Measurements from ENCODE around the gene NT5E.
A peak's percentile ranks its signal among the peaks of the same experiment; 100 is the strongest.

NT5E gene

DNA sequence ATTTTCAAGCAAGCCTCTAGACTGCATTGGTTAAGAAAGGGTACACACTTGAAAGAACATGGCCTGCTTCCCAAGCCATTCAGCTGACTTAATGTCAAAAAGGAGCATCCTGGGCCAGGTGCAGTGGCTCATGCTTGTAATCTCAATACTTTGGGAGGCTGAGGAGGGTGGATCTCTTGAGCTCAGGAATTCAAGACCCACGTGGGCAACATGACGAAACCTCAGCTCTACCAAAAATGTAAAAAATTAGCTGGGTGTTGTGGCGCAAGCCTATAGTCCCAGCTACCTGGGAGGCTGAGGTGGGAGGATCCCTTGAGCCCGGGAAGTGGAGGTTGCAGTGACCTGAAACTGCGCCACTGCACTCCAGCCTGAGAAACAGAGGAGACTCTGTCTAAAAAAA, 26.9 kb upstream of the NT5E start:
- DNase-seq = no peak

DNA sequence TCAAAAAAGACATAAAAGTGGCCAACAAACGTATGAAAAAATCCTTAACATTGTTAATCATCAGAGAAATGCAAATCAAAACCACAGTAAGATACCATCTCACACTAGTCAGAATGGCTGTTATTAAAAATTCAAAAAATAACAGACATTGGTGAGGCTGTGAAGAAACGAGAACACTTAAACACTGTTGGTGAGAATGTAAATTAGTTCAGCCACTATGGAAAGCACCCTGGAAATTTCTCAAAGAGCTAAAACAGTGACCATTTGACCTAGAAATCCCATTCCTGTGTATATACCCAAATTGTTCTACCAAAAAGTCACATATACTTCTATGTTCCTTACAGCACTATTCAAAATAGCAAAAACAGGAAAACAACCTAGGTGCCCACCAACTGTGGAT, 24.9 kb upstream of the NT5E start:
- DNase-seq = no peak

DNA sequence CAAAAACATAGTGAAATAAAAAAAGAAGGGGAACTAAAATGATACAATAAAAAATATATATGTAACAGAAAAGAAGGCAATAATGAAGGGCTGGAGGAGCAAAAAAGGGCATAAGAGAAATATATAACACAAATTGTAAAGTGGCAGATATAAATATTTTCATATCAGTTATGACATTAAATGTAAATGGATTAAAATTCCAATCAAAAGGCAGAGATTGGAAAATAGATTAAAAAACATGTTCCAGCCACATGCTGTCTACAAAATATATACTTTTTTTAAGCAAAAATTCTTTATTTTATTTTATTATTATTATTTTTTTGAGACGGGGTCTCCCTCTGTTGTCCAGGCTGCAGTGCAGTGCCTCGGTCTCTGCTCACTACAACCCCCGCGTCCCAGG, 23.9 kb upstream of the NT5E start:
- DNase-seq = no peak

GRCh38 chr6:85428486-85428885, 21.4 kb upstream of the NT5E start:
- no peak for DNase-seq

GRCh38 chr6:85429346-85429745, 20.5 kb upstream of the NT5E start:
- no peak for DNase-seq

- DNase-seq = no peak
Observed at GRCh38 chr6:85431271-85431670, 18.6 kb upstream of the NT5E start.

- no peak for DNase-seq
Observed at GRCh38 chr6:85432554-85432953, 17.3 kb upstream of the NT5E start.

DNA sequence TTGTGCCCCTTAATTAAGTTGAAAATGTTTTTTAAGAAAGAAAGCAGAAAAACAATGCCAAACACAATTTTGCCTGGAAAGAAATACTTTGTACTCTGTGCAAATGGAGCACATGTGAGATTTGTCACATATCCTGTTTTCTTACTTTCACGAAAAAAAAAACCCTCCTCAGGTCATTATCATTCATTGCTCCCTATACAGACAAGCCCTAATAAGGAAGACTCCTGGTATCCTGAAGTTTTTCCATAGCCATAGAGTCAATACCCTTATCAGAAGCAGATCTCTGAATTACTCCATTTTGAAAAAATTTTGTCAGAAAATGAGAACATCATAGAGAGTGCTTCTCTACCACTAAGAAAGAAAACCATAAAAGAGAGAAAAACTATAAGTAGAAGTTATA, 14.0 kb upstream of the NT5E start:
- no peak for DNase-seq

DNA sequence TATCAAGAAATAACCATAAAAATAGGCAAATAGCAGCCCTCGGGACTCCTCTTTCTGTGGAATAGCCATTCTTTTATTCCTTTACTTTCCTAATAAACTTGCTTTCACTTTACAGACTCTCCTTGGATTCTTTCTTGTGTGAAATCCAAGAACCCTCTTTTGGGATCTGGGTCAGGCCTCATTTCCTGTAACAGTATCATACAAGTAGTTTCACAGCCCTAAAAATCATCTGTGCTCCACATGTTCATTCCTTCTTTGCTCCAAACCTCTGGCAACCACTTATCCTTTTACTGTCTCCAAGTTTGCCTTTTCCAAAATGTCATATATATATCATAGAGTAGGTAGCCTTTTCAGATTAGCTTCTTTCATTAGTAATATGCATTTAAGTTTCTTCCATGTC, 13.5 kb upstream of the NT5E start:
- DNase-seq = no peak

DNA sequence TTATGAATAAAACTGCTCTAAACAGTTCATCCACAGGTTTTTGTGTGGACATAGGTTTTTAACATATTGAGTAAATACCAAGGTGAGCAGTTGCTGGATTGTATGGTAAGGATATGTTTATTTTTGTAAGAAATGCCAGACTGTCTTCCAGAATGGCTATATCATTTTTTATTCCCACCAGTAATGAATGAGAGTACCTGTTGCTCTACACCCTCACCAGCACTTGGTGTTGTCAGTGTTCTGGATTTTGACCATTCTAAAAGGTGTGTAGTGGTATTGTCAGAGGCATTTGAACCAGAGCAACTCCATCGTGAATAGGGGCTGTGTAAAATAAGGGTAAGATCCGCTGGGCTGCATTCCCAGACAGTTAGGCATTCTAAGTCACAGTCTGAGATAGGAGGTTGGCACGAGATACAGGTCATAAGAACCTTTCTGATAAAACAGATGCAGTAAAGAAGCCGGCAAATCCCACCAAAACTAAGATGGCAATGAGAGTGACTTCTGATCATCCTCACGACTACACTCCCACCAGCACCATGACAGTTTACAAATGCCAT, 12.9 kb upstream of the NT5E start:
- no peak for DNase-seq

- no peak for DNase-seq
Observed at GRCh38 chr6:85443349-85444117, 6.3 kb upstream of the NT5E start.

DNA sequence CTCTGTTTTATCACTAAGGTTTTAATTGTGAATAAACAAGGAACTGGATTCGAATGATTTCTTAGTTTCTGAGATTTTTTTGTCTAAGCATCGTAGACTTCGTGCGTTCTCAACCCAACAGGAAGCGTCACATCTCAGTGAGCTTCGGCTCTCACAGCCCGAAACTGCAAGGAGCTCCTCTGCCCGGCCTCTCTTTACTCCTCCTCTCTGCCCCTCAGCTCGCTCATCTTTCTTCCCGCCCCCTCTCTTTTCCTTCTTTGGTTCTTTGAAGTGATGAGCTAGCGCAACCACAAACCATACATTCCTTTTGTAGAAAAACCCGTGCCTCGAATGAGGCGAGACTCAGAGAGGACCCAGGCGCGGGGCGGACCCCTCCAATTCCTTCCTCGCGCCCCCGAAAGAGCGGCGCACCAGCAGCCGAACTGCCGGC, 480 bp upstream of the NT5E start:
- DNase-seq = peak; percentile 16

DNA sequence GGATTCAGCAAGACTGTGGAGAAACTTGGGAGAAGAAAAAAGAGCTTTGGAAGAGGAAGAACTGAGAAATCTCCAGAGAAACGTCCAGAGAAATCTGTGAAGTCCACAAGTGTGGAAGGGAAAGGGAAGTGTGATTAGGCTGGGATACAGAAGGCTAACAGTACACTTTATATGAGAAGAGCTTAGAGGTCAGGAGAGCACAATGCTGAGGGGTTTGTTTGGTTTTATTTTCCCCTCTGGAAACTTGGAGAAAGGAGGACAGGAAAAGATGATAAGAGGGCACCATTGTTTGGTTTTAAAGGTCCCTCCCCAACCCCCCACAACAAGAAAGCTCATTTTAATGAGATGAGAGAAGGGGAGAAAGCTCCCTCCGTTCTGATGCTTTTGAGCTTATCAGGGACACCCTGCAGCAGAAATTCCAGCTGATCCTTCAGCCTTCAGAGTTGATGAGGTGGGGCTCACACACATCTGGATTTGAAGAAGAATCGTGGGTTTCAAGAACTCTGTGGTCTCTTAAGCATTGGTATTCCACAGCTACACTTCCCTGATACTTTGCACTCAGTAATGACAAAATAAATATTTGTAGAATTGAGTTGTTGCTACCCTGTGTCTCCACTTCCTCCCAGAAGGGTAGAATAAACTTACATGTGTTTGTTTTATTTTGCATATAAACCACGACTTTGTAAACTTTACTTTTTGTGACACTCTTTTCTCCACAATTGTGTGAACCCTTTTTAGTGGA, 1.9 kb downstream of the NT5E start:
- DNase-seq = no peak

GRCh38 chr6:85452441-85452881, 2.6 kb downstream of the NT5E start:
- DNase-seq = no peak

- no peak for DNase-seq
Observed at GRCh38 chr6:85453052-85453451, 3.2 kb downstream of the NT5E start.

DNA sequence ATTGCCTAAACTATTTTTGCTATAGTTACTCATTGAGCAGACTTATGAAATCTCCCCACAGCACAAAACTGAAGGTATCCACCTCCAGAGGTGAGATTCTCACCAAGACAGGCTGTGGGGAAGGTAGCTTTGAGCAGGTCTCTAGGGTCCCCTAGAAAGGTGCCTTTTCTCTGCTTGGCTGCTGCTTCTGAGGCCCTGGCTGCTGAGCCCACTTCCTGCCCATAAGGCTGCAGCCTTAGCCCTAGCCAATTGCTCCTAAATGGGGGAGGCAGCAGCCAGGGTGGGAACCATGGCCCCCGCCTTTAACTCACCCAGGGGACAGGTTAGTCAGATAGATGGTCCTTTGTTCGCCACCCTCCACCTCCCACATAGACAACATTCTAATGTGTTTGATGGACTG, 3.6 kb downstream of the NT5E start:
- no peak for DNase-seq

GRCh38 chr6:85455471-85456026, 5.7 kb downstream of the NT5E start:
- no peak for DNase-seq

DNA sequence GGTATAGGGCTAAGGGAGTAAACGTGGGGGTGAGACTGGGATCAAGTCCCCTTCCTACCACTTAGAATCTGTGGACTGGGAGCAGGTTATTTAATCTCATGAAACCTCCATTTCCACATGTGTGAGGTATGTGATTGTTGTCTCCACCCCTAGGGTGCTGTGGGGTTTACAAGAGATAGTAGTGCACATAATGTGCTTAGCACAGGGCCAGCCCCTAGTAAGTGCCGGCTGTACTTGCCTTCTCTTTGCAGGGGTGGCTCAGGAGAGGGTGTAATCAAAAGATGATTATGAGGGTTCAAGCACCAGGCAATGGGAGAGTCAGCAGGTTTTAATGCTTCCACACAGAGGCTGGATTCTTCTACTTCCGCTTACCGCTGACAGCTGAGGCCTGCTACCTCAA, 6.9 kb downstream of the NT5E start:
- DNase-seq = no peak

- no peak for DNase-seq
Observed at GRCh38 chr6:85458184-85458583, 8.3 kb downstream of the NT5E start.

DNA sequence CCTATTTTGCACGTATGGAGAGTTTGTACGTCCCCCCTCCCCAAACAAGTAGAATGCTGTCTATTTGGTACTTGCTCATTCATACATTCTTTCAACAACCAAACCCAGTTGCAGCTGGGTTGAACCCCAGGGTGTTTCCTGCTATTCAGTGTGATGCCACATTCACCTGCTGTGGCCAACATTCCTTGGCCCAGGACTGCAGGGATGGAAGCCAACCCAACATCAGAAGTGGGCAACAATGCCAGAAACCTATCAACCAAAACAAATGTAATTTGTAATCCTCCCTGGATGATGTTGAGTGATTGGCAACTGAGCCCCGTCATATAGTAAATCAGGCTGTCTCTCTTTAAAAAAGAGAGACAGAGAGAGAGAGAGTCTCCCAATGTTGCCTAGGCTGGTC, 8.9 kb downstream of the NT5E start:
- no peak for DNase-seq

DNA sequence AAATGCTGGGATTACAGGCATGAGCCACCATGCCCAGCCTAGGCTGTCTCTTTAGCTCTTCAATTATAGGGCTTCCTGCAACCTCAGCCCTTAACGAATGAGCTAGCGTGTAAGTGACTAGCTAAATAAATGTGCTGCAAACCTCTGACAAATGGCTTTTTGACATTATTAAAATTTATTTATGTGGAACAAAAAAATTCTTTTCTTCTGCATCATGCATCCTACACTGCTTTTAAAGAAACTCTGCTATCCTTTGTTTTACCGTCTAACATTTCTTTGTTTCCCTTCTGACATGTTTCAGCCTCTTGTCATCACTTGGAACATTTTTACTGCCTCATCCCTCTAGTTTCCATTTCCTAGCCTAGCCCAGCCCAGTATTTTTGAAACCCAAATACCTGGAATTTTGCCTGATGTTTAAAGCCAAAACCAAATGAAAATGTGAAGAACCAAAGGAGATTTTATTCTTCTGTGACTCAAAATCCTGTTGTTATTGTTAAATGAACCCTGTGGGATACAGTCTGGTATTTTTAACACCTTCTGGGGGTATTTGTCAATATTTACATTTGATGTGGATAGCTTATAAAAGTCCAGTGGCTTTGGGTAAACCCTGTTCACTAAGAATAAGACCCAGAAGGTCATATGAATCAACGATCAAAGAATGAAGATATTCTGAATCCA, 9.5 kb downstream of the NT5E start:
- DNase-seq = no peak

- DNase-seq = no peak
Observed at GRCh38 chr6:85460154-85460920, 10.5 kb downstream of the NT5E start.

Measured in CD4-positive, alpha-beta T cell treated with Interleukin-21 for 1 hour (primary cell).